ENCODE results near the gene F7. TPM values are rescaled to one million over a fixed set of nuclear protein-coding genes. Genes with fewer than 3 reads are reported as not detected.

F7 gene
- total RNA-seq, 1 experiment from 2014 or later, result not detected

DNA sequence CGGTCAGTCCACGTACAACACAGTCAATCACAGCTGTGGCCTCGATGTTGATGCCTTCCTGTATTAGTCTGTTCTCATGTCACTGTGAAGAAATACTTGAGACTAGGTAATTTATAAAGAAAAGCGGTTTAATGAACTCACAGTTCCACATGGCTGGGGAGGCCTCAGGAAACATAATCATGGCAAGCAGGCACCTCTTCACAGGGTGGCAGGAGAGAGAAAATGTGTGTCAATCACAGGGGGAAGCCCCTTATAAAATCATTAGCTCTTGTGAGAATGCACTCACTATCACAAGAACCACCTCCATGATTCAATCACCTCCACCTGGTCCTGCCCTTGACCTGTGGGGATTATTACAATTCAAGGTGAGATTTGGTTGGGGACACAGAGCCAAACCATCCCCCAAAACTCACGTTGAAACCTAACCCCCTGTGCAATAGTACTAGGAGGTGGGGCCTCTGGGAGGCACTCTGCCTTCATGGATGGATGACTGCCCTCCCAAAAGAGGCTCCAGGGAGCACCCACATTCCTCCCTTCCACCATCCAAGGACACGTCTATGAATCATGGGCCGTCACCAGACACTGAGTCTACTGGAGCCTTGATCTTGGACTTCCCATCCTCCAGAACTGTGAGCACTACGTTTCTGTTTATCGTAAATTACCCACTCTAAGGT, 50.5 kb downstream of the F7 start:
- no peaks in the 10 kb centered on the region for H3K9me3 ChIP-seq (ENCODE audit: control insufficient read depth, insufficient read depth, low read depth, low read length)
- ChIA-PET CTCF (no interaction called here), POLR2A (no interaction called here)
- intact Hi-C loops (cut with micrococcal nuclease; ENCODE audit: unreplicated experiment), result no loop called here
- no peak overlapping the region for H3K27ac ChIP-seq (ENCODE audit: low read length)
- TF ChIP-seq, protein P1, sequence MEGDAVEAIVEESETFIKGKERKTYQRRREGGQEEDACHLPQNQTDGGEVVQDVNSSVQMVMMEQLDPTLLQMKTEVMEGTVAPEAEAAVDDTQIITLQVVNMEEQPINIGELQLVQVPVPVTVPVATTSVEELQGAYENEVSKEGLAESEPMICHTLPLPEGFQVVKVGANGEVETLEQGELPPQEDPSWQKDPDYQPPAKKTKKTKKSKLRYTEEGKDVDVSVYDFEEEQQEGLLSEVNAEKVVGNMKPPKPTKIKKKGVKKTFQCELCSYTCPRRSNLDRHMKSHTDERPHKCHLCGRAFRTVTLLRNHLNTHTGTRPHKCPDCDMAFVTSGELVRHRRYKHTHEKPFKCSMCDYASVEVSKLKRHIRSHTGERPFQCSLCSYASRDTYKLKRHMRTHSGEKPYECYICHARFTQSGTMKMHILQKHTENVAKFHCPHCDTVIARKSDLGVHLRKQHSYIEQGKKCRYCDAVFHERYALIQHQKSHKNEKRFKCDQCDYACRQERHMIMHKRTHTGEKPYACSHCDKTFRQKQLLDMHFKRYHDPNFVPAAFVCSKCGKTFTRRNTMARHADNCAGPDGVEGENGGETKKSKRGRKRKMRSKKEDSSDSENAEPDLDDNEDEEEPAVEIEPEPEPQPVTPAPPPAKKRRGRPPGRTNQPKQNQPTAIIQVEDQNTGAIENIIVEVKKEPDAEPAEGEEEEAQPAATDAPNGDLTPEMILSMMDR (IDR thresholded peaks at IDR 0.05), result no peak
- TF ChIP-seq, protein P2, sequence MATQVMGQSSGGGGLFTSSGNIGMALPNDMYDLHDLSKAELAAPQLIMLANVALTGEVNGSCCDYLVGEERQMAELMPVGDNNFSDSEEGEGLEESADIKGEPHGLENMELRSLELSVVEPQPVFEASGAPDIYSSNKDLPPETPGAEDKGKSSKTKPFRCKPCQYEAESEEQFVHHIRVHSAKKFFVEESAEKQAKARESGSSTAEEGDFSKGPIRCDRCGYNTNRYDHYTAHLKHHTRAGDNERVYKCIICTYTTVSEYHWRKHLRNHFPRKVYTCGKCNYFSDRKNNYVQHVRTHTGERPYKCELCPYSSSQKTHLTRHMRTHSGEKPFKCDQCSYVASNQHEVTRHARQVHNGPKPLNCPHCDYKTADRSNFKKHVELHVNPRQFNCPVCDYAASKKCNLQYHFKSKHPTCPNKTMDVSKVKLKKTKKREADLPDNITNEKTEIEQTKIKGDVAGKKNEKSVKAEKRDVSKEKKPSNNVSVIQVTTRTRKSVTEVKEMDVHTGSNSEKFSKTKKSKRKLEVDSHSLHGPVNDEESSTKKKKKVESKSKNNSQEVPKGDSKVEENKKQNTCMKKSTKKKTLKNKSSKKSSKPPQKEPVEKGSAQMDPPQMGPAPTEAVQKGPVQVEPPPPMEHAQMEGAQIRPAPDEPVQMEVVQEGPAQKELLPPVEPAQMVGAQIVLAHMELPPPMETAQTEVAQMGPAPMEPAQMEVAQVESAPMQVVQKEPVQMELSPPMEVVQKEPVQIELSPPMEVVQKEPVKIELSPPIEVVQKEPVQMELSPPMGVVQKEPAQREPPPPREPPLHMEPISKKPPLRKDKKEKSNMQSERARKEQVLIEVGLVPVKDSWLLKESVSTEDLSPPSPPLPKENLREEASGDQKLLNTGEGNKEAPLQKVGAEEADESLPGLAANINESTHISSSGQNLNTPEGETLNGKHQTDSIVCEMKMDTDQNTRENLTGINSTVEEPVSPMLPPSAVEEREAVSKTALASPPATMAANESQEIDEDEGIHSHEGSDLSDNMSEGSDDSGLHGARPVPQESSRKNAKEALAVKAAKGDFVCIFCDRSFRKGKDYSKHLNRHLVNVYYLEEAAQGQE (IDR thresholded peaks at IDR 0.05; ENCODE audit: insufficient read depth in 1 of 2, low read depth in 2 of 2, low read length in 1 of 2), result no peak
- TF ChIP-seq TCF7L2 (IDR thresholded peaks at IDR 0.05; ENCODE audit: low read depth, low read length), result no peak
- no peak for TF ChIP-seq POLR2AphosphoS5 (IDR thresholded peaks at IDR 0.05; ENCODE audit: low read depth, low read length)
- no peak for TF ChIP-seq SIN3A (IDR thresholded peaks at IDR 0.05; ENCODE audit: borderline replicate concordance, insufficient read depth, low read depth, low read length)
- H3K4me1 ChIP-seq (ENCODE audit: control insufficient read depth, insufficient read depth, low read length), result no peaks in the 10 kb centered on the region
- BruUV-seq (replicated peaks), result no TSS peak
- no peak for DNase-seq (ENCODE audit: low read depth, low spot score)
- ATAC-seq, result no peak
- H3K4me3 ChIP-seq (ENCODE audit: low read depth in 2 of 2, low read length in 2 of 2), result no peak overlapping the region
- in situ Hi-C loops (cut with HindIII; ENCODE audit: low pct_unique_long_range_greater_than_20kb, low sequenced_read_pairs), result no loop called here
- H3K27me3 ChIP-seq (ENCODE audit: control insufficient read depth, insufficient read depth, low read length), result no peaks in the 10 kb centered on the region
- no peaks in the 10 kb centered on the region for H3K36me3 ChIP-seq (ENCODE audit: control insufficient read depth, insufficient read depth, low read length)

DNA sequence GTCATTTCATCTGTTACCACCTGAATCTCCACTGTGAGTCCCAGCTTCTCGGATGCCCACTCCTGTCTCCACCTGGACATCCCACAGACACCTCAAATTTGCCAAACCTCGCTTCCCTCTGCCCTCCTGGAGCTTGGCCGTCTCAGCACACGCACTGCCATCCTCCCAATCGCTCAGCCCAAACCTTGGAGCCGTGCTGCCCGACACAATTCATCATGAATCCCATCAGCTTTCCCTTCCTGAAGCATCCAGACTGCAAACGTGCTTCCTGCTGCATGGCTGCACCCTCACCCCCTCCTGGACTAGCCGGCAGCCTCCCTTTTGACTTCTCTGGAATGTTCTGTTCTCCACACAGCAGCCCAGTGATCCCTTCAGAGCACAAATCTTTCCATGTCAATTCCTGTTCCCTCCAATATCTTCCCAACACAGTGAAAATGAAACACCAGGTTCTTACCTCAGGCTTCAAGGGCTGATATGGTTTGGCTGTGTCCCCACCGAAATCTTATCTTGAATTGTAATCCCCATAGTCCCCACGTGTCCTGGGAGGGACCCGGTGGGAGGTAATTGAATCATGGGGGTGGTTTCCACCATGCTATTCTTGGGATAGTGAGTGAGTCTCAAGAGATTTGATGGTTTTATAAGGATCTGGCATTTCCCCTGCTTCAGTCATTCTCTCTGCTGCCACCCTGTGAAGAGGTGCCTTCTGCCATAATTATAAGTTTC, 51.8 kb downstream of the F7 start:
- no peak for DNase-seq (ENCODE audit: low read depth, low spot score)
- no TSS peak for BruUV-seq (replicated peaks)
- in situ Hi-C loops (cut with HindIII; ENCODE audit: low pct_unique_long_range_greater_than_20kb, low sequenced_read_pairs) (no loop called here), intact Hi-C loops (cut with micrococcal nuclease; ENCODE audit: unreplicated experiment) (no loop called here)
- CTCF ChIA-PET, result no interaction called here
- H3K27ac ChIP-seq (ENCODE audit: low read length), result no peak overlapping the region
- TF ChIP-seq POLR2AphosphoS5 (IDR thresholded peaks at IDR 0.05; ENCODE audit: low read depth, low read length), result no peak
- no peak for TF ChIP-seq TCF7L2 (IDR thresholded peaks at IDR 0.05; ENCODE audit: low read depth, low read length)
- TF ChIP-seq, protein P2 (IDR thresholded peaks at IDR 0.05; ENCODE audit: insufficient read depth in 1 of 2, low read depth in 2 of 2, low read length in 1 of 2), result no peak
- TF ChIP-seq, protein P1 (IDR thresholded peaks at IDR 0.05), result no peak
- no peak for TF ChIP-seq SIN3A (IDR thresholded peaks at IDR 0.05; ENCODE audit: borderline replicate concordance, insufficient read depth, low read depth, low read length)
- H3K9me3 ChIP-seq (ENCODE audit: control insufficient read depth, insufficient read depth, low read depth, low read length), result no peaks in the 10 kb centered on the region
- no peaks in the 10 kb centered on the region for H3K4me1 ChIP-seq (ENCODE audit: control insufficient read depth, insufficient read depth, low read length)
- ATAC-seq, result no peak
- H3K4me3 ChIP-seq (ENCODE audit: low read depth in 2 of 2, low read length in 2 of 2), result no peak overlapping the region
- no peaks in the 10 kb centered on the region for H3K27me3 ChIP-seq (ENCODE audit: control insufficient read depth, insufficient read depth, low read length)
- H3K36me3 ChIP-seq (ENCODE audit: control insufficient read depth, insufficient read depth, low read length), result no peaks in the 10 kb centered on the region
- POLR2A ChIA-PET, result no interaction called here

Measured in Panc1 (cell line).